Duodenal mucosa (tissue), 2 donors: Measurements from ENCODE around the gene TUBGCP3.

Experiments used
- H3K27ac ChIP-seq: one replicate; pipeline ENCODE4 v1.7.0; 2013; ENCODE audit warnings: low read depth, low read length
- H3K27me3 ChIP-seq, 2 donors: one replicate each; pipeline ENCODE4 v1.7.0; 2013; ENCODE audit warnings: low read length in 2 of 2, control low read depth in 1 of 2; ENCODE audit not compliant: insufficient read depth in 2 of 2, control insufficient read depth in 1 of 2
- H3K36me3 ChIP-seq, 2 donors: one replicate each; pipeline ENCODE4 v1.7.0; 2013; ENCODE audit warnings: low read length in 2 of 2, control low read depth in 1 of 2; ENCODE audit not compliant: insufficient read depth in 2 of 2, control insufficient read depth in 1 of 2
- H3K4me1 ChIP-seq, 2 donors: one replicate each; pipeline ENCODE4 v1.7.0; 2013; ENCODE audit warnings: low read length in 2 of 2, control low read depth in 1 of 2; ENCODE audit not compliant: insufficient read depth in 2 of 2, control insufficient read depth in 1 of 2
- H3K4me3 ChIP-seq, 2 donors: one replicate each; pipeline ENCODE4 v1.7.0; 2013; ENCODE audit warnings: low read length in 2 of 2, low read depth in 1 of 2
- H3K9ac ChIP-seq, 2 donors: one replicate each; pipeline ENCODE4 v1.7.0; 2013; ENCODE audit warnings: low read length in 2 of 2, low read depth in 1 of 2
- H3K9me3 ChIP-seq, 2 donors: one replicate each; pipeline ENCODE4 v1.7.0; 2013; ENCODE audit warnings: low read length in 2 of 2, control low read depth in 1 of 2; ENCODE audit not compliant: control insufficient read depth in 1 of 2

Gene TUBGCP3

DNA sequence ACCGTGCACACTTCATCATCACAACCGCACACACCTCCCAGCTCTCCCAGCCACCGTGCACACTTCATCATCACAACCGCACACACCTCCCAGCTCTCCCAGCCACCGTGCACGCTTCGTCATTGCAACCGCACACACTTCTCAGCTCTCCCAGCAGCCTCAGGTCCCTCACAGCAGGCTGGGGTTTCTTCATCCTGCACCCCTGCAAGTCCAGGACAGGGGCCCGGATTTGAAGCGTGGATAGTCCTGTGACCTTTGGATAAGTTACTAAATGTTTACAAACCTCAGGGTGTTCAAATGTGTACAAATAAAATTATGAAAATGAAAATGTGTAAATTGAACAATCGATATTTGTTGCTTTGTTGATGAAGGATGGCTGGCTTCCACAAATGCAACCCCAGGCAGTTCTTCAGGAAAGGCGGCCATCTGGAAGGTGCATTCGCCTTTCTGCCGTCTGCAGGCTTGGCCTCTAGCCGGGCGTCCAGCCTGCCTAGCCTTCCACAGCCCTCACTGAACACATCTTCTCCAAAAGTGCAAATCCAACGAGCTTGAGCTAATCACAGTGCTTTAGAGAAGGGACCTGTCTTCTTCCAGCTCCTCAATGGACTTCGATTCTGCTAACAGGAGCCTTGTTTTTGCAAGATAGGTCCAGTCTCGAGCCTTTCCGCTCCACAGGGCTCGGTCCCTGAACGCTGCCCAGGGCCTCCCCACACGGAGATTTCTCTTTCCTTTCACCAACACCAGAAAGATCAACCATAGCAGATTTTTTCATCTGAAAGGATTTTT lies 137.6 kb downstream of the TUBGCP3 start:
- no peak overlapping the region for H3K27ac ChIP-seq
- H3K9me3 ChIP-seq, result no peaks in the 10 kb centered on the region
- no peak overlapping the region for H3K4me3 ChIP-seq
- H3K27me3 ChIP-seq, result peaks cover 0 to 4% of the 10 kb centered on the region in 2 donors
- no peaks in the 10 kb centered on the region for H3K4me1 ChIP-seq
- H3K9ac ChIP-seq, result no peak overlapping the region
- H3K36me3 ChIP-seq, result no peaks in the 10 kb centered on the region

DNA sequence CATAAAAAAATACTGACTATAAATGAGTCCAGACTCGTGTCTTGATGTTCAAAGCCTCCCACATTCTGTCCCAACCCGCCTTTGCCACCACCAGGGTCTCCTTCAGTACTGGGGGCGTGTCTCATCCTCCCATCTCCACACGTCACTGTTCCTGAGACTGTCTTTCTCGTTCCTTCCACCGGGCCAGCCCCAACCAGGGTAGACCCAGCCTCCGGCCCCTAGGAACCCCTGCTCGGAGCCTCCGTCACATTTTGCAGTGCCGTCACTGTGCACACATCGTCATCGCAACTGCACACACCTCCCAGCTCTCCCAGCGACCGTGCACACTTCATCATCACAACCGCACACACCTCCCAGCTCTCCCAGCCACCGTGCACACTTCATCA lies 138.4 kb downstream of the TUBGCP3 start:
- H3K9ac ChIP-seq, result no peak overlapping the region
- no peak overlapping the region for H3K4me3 ChIP-seq
- H3K27ac ChIP-seq, result no peak overlapping the region
- peaks cover 0 to 4% of the 10 kb centered on the region in 2 donors for H3K27me3 ChIP-seq
- H3K9me3 ChIP-seq, result no peaks in the 10 kb centered on the region
- no peaks in the 10 kb centered on the region for H3K4me1 ChIP-seq
- H3K36me3 ChIP-seq, result no peaks in the 10 kb centered on the region

DNA sequence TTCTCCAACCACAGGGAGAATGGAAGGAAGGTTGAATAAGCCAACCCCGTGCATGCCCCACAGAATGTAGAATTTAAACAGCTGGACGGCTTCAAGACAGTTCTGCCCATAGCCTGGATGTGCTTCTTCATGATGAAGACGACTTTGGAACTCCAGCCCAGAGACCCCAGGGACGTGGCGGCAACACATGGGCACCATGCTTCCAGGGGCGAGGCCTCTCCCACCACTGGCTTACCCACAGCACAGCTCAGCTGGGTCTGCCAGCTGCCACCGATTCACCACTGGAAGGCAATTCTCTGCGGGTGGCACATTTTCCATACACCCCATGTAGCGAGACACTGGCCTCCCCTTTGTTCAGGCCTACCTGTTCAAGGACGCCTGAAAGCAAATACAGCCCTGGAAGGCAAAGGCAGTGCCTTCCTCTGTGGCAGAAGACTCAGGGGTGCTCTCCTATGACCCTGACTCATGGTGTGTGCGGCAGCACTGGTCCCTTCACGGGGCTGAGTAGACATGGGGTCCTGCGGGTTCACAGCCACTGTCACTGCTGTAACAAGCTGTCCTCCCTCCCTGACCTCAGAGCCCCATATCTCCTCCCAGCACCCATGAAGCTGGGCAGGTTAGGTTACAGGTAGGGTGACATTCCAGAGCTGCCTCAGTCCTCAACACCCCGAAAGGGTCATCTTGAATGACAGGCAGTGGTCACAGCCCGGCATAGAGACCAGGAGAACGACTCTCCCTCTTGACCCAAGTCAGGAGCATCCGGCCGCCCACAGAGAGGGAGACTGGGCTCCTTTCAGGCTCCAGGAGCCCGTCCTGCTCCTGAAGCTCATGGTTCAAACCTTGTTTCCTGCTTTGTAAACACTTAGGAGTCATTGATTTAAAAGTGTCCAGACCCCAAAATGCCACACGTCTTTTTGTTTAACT lies 139.1 kb downstream of the TUBGCP3 start:
- Histone ChIP-seq H3K9ac (no peak overlapping the region), H3K27ac (no peak overlapping the region), H3K27me3 (peaks cover under 1 to 7% of the 10 kb centered on the region in 2 donors), H3K4me3 (no peak overlapping the region), H3K36me3 (no peaks in the 10 kb centered on the region), H3K4me1 (no peaks in the 10 kb centered on the region), H3K9me3 (no peaks in the 10 kb centered on the region)

DNA sequence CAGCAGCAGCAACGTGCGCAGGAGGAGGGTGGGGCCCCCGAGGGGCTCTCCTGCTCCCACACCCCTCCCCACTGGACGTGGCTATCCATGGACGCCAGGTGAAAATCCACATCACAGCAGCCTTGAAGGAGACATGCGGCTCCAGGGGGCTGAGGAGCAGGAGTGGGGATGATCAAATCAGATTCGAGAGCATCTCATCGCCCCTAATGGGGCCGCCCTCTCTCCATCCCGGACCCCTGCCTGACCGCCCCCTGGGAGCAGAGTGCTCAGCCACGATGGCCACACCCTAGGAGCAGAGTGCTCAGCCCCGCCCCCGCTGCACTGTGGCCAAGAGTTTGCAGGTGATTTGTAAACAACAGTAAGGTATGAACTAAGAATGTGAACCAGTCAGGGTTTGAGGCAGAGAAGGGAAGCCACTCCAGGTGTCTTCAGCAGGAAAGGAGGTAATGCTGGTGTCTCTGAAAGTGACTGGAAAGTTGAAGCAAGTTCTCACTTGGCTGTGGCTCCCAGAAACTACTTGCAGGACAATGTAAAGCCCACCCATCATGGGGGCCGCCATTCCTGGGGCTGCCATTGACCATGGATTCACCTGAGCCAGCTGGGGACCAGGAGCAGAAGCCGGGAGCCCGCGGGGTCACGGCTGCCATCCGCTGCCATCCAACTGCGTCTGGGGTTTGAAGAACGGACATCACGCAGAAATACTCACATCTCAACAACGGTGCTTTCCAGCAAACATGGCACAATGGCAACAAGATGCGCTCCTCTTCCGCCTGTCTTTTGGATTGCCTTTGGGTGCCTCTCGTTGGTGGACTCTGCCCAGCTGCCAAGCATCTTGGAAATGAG lies 140.0 kb downstream of the TUBGCP3 start:
- Histone ChIP-seq H3K36me3 (no peaks in the 10 kb centered on the region), H3K9me3 (no peaks in the 10 kb centered on the region), H3K4me1 (no peaks in the 10 kb centered on the region), H3K4me3 (no peak overlapping the region), H3K9ac (no peak overlapping the region), H3K27ac (no peak overlapping the region), H3K27me3 (peaks cover 6 to 16% of the 10 kb centered on the region in 2 donors)

DNA sequence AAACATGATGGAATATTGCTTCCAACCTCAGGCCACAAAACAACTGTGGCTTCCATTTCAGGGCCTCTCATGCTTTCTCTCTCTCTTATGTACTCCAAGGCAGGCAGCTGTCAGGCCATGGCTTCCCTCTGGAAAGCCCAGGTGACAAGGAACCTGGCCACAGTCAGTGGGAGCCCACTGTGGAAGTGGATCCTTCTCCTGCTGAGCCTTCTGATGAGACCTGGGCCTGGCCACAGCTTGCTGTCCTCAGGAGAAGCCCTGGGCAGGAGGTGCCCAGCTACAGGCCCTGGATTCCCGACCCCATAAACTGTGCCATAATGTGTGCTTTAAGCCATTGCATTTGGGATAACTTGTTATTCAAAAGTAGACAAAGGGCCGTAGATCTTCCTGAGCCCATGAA lies 140.6 kb downstream of the TUBGCP3 start:
- no peak overlapping the region for H3K9ac ChIP-seq
- no peak overlapping the region for H3K4me3 ChIP-seq
- H3K27ac ChIP-seq, result no peak overlapping the region
- no peaks in the 10 kb centered on the region for H3K4me1 ChIP-seq
- no peaks in the 10 kb centered on the region for H3K9me3 ChIP-seq
- H3K27me3 ChIP-seq, result peaks cover 6 to 22% of the 10 kb centered on the region in 2 donors
- no peaks in the 10 kb centered on the region for H3K36me3 ChIP-seq

DNA sequence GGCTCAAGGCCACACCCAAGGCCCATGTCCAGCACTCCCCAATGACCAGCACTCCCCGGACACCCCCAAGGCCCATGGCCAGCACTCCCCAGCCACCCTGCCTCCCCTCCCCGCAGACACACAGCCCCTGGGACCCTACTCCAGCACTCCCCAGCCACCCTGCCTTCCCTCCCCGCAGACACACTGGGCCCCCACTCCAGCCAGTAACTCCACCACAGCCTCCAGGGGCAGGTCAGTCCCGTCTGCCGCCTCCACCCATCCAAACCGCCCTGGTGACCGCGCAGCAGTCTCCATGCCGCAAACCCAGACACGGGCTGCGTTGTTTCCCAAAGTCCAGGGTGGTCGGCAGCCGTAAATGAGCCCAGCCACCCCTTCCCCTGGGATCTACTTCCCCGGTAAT lies 141.1 kb downstream of the TUBGCP3 start:
- Histone ChIP-seq H3K4me1 (no peaks in the 10 kb centered on the region), H3K27ac (no peak overlapping the region), H3K36me3 (no peaks in the 10 kb centered on the region), H3K9me3 (no peaks in the 10 kb centered on the region), H3K9ac (no peak overlapping the region), H3K4me3 (no peak overlapping the region), H3K27me3 (peaks cover 6 to 22% of the 10 kb centered on the region in 2 donors)

DNA sequence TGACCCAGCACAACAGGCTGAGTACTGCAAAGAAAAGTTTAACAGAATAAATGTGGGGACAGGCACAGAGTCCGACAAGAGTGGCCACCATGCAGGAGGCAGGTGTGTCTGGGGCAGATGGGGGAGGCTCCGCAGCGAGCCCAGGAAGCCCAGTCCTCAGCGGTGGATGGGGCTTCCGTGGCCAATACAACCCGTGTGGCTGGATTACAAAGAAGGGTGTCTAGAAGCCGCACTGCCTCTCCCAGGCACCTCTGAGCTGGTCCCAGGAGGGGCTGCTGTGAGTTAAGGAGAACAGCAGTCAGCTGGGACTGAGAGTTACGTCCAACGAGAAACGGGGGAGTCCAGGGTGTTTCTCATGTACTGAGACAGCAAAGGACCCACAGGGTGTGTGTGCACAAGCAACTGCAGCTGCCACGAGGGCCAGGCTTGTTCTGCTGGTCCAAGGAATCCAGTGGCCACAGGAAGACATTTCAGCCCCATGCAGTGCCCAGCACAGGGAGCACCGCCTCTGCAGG lies 141.5 kb downstream of the TUBGCP3 start:
- Histone ChIP-seq H3K4me3 (no peak overlapping the region), H3K36me3 (no peaks in the 10 kb centered on the region), H3K27ac (no peak overlapping the region), H3K4me1 (no peaks in the 10 kb centered on the region), H3K27me3 (peaks cover 6 to 22% of the 10 kb centered on the region in 2 donors), H3K9me3 (no peaks in the 10 kb centered on the region), H3K9ac (no peak overlapping the region)

DNA sequence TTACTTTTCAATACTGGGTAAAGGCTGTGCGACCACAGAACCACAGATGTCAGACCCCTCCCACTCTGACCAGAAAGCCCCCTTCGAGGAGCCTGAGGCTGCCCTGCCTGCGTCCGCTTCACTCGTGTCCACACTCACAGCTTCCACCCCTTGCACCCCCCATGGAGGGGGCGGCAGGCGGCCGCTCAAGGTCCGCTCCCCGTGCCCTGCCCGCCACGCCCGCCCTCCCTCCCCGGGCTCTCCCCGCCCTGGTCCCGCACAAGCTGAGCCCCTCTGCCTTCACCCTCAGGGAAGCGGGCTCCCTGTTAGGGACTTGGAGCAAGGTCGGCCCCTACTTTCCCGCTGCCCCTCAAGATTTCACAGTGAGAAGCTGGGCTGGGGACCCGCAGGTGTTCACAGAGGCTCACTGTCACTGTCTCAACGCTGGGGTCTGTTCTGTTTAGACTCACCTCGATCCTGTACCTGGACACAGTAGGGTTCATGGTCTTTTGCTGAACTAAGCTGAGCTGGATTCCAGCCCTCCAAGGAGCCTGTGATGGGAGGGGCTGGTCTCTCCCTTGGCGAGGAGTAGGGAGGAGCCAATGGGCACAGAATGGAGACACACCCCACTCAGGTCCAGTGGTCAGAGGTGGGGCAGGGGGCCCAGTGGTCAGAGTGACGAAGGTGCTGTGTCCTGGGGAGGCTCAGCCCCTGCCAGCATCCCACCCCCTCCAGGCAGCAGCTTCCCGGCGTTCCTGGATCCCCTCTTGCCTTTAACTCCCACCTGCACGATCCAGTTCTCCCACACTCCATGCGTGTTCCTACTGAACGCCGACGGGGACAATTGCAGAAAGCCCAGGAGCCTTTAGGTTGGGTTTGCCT lies 142.3 kb downstream of the TUBGCP3 start:
- no peak overlapping the region for H3K27ac ChIP-seq
- no peak overlapping the region for H3K4me3 ChIP-seq
- H3K9me3 ChIP-seq, result no peaks in the 10 kb centered on the region
- peaks cover 6 to 22% of the 10 kb centered on the region in 2 donors for H3K27me3 ChIP-seq
- no peaks in the 10 kb centered on the region for H3K4me1 ChIP-seq
- H3K9ac ChIP-seq, result no peak overlapping the region
- H3K36me3 ChIP-seq, result no peaks in the 10 kb centered on the region
